ENCODE data around the gene ZKSCAN8.
"Not testable (repeated sequence)": the region's sequence is repeated elsewhere in the genome, so short reads cannot be mapped to it uniquely, and the experiment has no call there.

The ZKSCAN8 gene

GRCh38 chr6:28141500-28142329 is at the start of gene ZKSCAN8:
ZKSCAN8 (plus strand) TSS chr6:28141883; CDS start chr6:28148408, 6,525 bp downstream.
- peak; percentile 96 for DNase-seq

GRCh38 chr6:28102222-28102621 is 39.5 kb upstream of the ZKSCAN8 start:
- DNase-seq, result not testable (repeated sequence)

- DNase-seq, result not testable (repeated sequence)
Measured at GRCh38 chr6:28102699-28103098, 39.0 kb upstream of the ZKSCAN8 start.

- peak; percentile 95 for DNase-seq
Measured at GRCh38 chr6:28104392-28105244, 37.1 kb upstream of the ZKSCAN8 start.

- peak; percentile 21 for DNase-seq
Measured at GRCh38 chr6:28105245-28105639, 36.4 kb upstream of the ZKSCAN8 start.

- DNase-seq, result no peak
Measured at GRCh38 chr6:28107506-28107905, 34.2 kb upstream of the ZKSCAN8 start.

GRCh38 chr6:28111964-28112363 is 29.7 kb upstream of the ZKSCAN8 start:
- no peak for DNase-seq

- DNase-seq, result no peak
Measured at GRCh38 chr6:28115799-28116198, 25.9 kb upstream of the ZKSCAN8 start.

- DNase-seq, result no peak
Measured at GRCh38 chr6:28117386-28118050, 24.2 kb upstream of the ZKSCAN8 start.

GRCh38 chr6:28118217-28118616 is 23.5 kb upstream of the ZKSCAN8 start:
- no peak for DNase-seq

GRCh38 chr6:28121876-28122275 is 19.8 kb upstream of the ZKSCAN8 start:
- no peak for DNase-seq

GRCh38 chr6:28122283-28122682 is 19.4 kb upstream of the ZKSCAN8 start:
- not testable (repeated sequence) for DNase-seq

- DNase-seq, result peak; percentile 93
Measured at GRCh38 chr6:28124350-28124970, 17.2 kb upstream of the ZKSCAN8 start, which contains the start of gene ZSCAN16. ZSCAN16 (plus strand) TSS chr6:28124609; CDS start chr6:28125444, 835 bp downstream.

GRCh38 chr6:28124971-28125353 is 16.7 kb upstream of the ZKSCAN8 start:
- no peak for DNase-seq

GRCh38 chr6:28125401-28125800 is 16.3 kb upstream of the ZKSCAN8 start:
- DNase-seq, result peak; percentile 56

- DNase-seq, result peak; percentile 51
Measured at GRCh38 chr6:28134015-28134414, 7.7 kb upstream of the ZKSCAN8 start.

- DNase-seq, result peak; percentile 49
Measured at GRCh38 chr6:28134716-28135115, 7.0 kb upstream of the ZKSCAN8 start.

GRCh38 chr6:28135393-28135792 is 6.3 kb upstream of the ZKSCAN8 start:
- peak; percentile 66 for DNase-seq

- peak; percentile 99 for DNase-seq
Measured at GRCh38 chr6:28136585-28137504, 4.8 kb upstream of the ZKSCAN8 start.

GRCh38 chr6:28137505-28137981 is 4.1 kb upstream of the ZKSCAN8 start:
- peak; percentile 61 for DNase-seq

GRCh38 chr6:28139860-28140543 is 1.7 kb upstream of the ZKSCAN8 start:
- peak; percentile 69 for DNase-seq
